22Rv1 (cell line): ENCODE results near the gene KCNA10.

ENCODE experiments used
- ZFX ChIP-seq: fragments of 450-650 bp; IDR thresholded peaks from 2 replicates; pipeline ENCODE4 v1.6.1; 2017; ENCODE audit warnings: antibody characterized with exemption, borderline replicate concordance
- TF ChIP-seq, protein P1 (sequence below): fragments of 450-650 bp; IDR thresholded peaks from 2 replicates; pipeline ENCODE4 v1.5.1; 2017; ENCODE audit warnings: mild to moderate bottlenecking

DNA sequence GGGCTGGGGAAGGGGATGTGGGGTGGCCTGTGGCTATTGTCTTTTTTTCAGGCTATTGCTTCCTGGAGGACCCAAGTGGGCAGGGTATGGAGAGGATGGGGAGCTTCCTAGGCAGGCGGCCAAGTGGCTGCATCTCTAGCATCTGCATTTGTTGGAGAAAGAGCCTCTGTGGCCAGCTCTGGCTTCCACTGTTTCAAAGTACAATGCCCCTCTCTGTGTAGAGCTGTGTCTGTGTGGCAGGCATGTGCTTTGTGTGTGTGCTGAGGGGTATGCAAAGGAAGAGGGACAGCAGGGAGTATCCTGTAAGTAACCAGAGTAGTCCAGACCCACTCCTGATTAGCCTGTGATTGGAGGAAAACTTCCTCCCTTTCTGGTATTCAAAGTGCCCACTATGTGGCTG lies 46.6 kb upstream of the KCNA10 start:
- TF ChIP-seq, protein P1, sequence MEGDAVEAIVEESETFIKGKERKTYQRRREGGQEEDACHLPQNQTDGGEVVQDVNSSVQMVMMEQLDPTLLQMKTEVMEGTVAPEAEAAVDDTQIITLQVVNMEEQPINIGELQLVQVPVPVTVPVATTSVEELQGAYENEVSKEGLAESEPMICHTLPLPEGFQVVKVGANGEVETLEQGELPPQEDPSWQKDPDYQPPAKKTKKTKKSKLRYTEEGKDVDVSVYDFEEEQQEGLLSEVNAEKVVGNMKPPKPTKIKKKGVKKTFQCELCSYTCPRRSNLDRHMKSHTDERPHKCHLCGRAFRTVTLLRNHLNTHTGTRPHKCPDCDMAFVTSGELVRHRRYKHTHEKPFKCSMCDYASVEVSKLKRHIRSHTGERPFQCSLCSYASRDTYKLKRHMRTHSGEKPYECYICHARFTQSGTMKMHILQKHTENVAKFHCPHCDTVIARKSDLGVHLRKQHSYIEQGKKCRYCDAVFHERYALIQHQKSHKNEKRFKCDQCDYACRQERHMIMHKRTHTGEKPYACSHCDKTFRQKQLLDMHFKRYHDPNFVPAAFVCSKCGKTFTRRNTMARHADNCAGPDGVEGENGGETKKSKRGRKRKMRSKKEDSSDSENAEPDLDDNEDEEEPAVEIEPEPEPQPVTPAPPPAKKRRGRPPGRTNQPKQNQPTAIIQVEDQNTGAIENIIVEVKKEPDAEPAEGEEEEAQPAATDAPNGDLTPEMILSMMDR, result no peak
- no peak for TF ChIP-seq ZFX
